ENCODE results near the gene INPP4B. TPM values are rescaled to one million over a fixed set of nuclear protein-coding genes. Genes with fewer than 3 reads are reported as not detected.

Gene INPP4B
- total RNA-seq, 1 experiment from 2014 or later = 0.07 TPM

DNA sequence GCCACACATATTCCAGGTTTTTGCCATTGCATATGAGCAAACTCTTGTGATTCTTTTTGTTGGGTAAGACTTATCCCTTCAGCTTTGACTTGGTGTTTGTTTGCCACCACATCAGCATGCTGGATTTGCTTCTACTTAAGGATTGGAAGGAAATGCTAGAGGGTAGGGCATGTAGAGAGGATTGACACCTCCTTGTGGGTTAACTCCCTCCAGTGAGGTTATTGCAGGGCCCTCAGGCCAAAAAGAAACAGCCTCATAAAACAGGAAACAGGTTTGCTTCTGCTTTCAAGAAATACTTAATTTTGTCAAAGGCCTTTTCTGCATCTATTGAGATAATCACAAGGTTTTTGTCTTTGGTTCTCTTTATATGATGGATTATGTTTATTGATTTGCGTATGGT is 15.2 kb upstream of the INPP4B start:
- Histone ChIP-seq H3K14ac (ENCODE audit: insufficient read depth, low read length) (no peak overlapping the region), H2BK12ac (ENCODE audit: insufficient read length, low read depth, low read length) (no peak overlapping the region), H3K18ac (ENCODE audit: insufficient read length, low read depth, low read length) (no peak overlapping the region), H2BK15ac (ENCODE audit: low read depth, low read length) (no peak overlapping the region), H4K5ac (ENCODE audit: insufficient read length, low read depth, low read length) (no peak overlapping the region), H3K79me2 (ENCODE audit: insufficient read depth, low read length) (no peaks in the 10 kb centered on the region), H2AK5ac (ENCODE audit: insufficient read length, low read length) (no peak overlapping the region), H3K4ac (ENCODE audit: low read depth, low read length) (no peak overlapping the region), H4K91ac (ENCODE audit: insufficient read length, low read depth, low read length) (no peak overlapping the region), H4K20me1 (ENCODE audit: control insufficient read depth, insufficient read depth, insufficient read length) (no peaks in the 10 kb centered on the region), H3K4me2 (ENCODE audit: insufficient read depth, insufficient read length, low read length) (no peak overlapping the region), H3K27me3 (ENCODE audit: insufficient read depth, low read length) (no peaks in the 10 kb centered on the region), H3K23me2 (ENCODE audit: insufficient read length, low read depth, low read length, poor library complexity, severe bottlenecking) (no peaks in the 10 kb centered on the region), H3K23ac (ENCODE audit: insufficient read length, low read depth, low read length) (no peak overlapping the region), H3K56ac (ENCODE audit: insufficient read length, low read depth, low read length) (no peak overlapping the region), H3K9ac (ENCODE audit: extremely low read depth, insufficient read length, low read length) (no peak overlapping the region), H3K27ac (ENCODE audit: insufficient read length, low read depth, low read length) (no peak overlapping the region), H3K9me3 (ENCODE audit: control insufficient read depth, low read depth, low read length) (no peaks in the 10 kb centered on the region), H4K8ac (replicated peaks; ENCODE audit: insufficient read length, low read depth, low read length) (no peak overlapping the region), H3K4me1 (ENCODE audit: insufficient read depth, low read length) (no peaks in the 10 kb centered on the region), H2AFZ (ENCODE audit: low read length) (no peak overlapping the region), H3K79me1 (ENCODE audit: insufficient read depth, low read depth, low read length, poor library complexity, severe bottlenecking) (no peaks in the 10 kb centered on the region), H2BK5ac (ENCODE audit: insufficient read length, low read length) (no peak overlapping the region), H2BK20ac (ENCODE audit: low read depth, low read length, poor library complexity, severe bottlenecking) (no peak overlapping the region), H2BK120ac (ENCODE audit: low read depth, low read length, poor library complexity, severe bottlenecking) (no peak overlapping the region), H3T11ph (ENCODE audit: low read length) (no peak overlapping the region)
- Mint-ChIP-seq H3K27ac (no peak overlapping the region), H3K4me1 (no peaks in the 10 kb centered on the region), H3K27me3 (ENCODE audit: low read depth) (peaks cover 1% of the 10 kb centered on the region; the same call in 1 of the 2 replicates), H3K36me3 (ENCODE audit: insufficient read depth in 1 of 3, low read depth in 3 of 3) (no peaks in the 10 kb centered on the region), H3K4me3 (no peak overlapping the region), H3K9me3 (no peaks in the 10 kb centered on the region)
- WGBS (ENCODE audit: extremely low coverage, insufficient read length, low lambda C conversion rate) = no CpG with 5 or more reads among the region's 1 CpG
- no peak for DNase-seq
- TF ChIP-seq, protein P1, sequence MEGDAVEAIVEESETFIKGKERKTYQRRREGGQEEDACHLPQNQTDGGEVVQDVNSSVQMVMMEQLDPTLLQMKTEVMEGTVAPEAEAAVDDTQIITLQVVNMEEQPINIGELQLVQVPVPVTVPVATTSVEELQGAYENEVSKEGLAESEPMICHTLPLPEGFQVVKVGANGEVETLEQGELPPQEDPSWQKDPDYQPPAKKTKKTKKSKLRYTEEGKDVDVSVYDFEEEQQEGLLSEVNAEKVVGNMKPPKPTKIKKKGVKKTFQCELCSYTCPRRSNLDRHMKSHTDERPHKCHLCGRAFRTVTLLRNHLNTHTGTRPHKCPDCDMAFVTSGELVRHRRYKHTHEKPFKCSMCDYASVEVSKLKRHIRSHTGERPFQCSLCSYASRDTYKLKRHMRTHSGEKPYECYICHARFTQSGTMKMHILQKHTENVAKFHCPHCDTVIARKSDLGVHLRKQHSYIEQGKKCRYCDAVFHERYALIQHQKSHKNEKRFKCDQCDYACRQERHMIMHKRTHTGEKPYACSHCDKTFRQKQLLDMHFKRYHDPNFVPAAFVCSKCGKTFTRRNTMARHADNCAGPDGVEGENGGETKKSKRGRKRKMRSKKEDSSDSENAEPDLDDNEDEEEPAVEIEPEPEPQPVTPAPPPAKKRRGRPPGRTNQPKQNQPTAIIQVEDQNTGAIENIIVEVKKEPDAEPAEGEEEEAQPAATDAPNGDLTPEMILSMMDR (conservative IDR thresholded peaks at IDR 0.05) = no peak

All from H9 (cell line).